Fibroblast of skin of back (primary cell): Measurements from ENCODE around the gene PGGHG.

ENCODE experiments used
- DNase-seq: peaks from one replicate; pipeline ENCODE4 v3.0.0-alpha.2; 2013

PGGHG gene

GRCh38 chr11:269146-269890 is 19.6 kb upstream of the PGGHG start:
- DNase-seq, result no peak

GRCh38 chr11:270451-271318 is 18.2 kb upstream of the PGGHG start:
- no peak for DNase-seq

GRCh38 chr11:271319-271715 is 17.6 kb upstream of the PGGHG start:
- no peak for DNase-seq

GRCh38 chr11:272195-272930 is 16.6 kb upstream of the PGGHG start:
- DNase-seq, result no peak

- no peak for DNase-seq
These were observed 16.1 kb upstream of the PGGHG start for GRCh38 chr11:272931-273198.

GRCh38 chr11:276219-276618 is 12.7 kb upstream of the PGGHG start:
- no peak for DNase-seq

GRCh38 chr11:278001-278951 is 10.7 kb upstream of the PGGHG start, which contains the start of gene NLRP6:
TSS of gene NLRP6 (plus strand) at chr11:278407. CDS start at chr11:278570, 163 bp downstream.
- DNase-seq, result no peak

GRCh38 chr11:279040-279965 is 9.6 kb upstream of the PGGHG start:
- DNase-seq, result no peak

- DNase-seq, result peak; percentile 24
These were observed 8.8 kb upstream of the PGGHG start for GRCh38 chr11:279966-280705.

GRCh38 chr11:280706-281485 is 8.0 kb upstream of the PGGHG start:
- no peak for DNase-seq

- no peak for DNase-seq
These were observed 7.3 kb upstream of the PGGHG start for GRCh38 chr11:281486-282161.

GRCh38 chr11:282171-282570 is 6.8 kb upstream of the PGGHG start:
- no peak for DNase-seq

- DNase-seq, result no peak
These were observed 6.1 kb upstream of the PGGHG start for GRCh38 chr11:282630-283360.

GRCh38 chr11:283405-284104 is 5.4 kb upstream of the PGGHG start:
- DNase-seq, result no peak

GRCh38 chr11:284105-285020 is 4.6 kb upstream of the PGGHG start:
- DNase-seq, result no peak
